Stimulated activated CD8-positive, alpha-beta memory T cell treated with anti-CD3 and anti-CD28 coated beads, Interleukin-12 subunit alpha, Interleukin-12 subunit beta, amount 100 ng/mL, for 1 hour (primary cell): Measurements from ENCODE around the gene IBTK.
A peak's percentile ranks its signal among the peaks of the same experiment; 100 is the strongest.
"Not testable (repeated sequence)": the region's sequence is repeated elsewhere in the genome, so short reads cannot be mapped to it uniquely, and the experiment has no call there.

ENCODE experiments used
- DNase-seq: peaks from one replicate; pipeline ENCODE4 v3.0.0-alpha.2; 2020; ENCODE audit warnings: low read depth

Gene IBTK

GRCh38 chr6:82246802-82247504, 591 bp downstream of the IBTK start:
- DNase-seq: peak; percentile 8

GRCh38 chr6:82246370-82246769, 1.2 kb downstream of the IBTK start:
- DNase-seq: no peak

- no peak for DNase-seq
Measured at GRCh38 chr6:82245376-82245775, 2.2 kb downstream of the IBTK start.

- DNase-seq: no peak
Measured at GRCh38 chr6:82243884-82244283, 3.7 kb downstream of the IBTK start.

GRCh38 chr6:82240186-82240585, 7.4 kb downstream of the IBTK start:
- no peak for DNase-seq

GRCh38 chr6:82239597-82239996, 7.9 kb downstream of the IBTK start:
- no peak for DNase-seq

GRCh38 chr6:82237013-82237412, 10.5 kb downstream of the IBTK start:
- no peak for DNase-seq

GRCh38 chr6:82227770-82228169, 19.8 kb downstream of the IBTK start:
- no peak for DNase-seq

- DNase-seq: no peak
Measured at GRCh38 chr6:82220167-82220566, 27.4 kb downstream of the IBTK start.

- DNase-seq: no peak
Measured at GRCh38 chr6:82217018-82217586, 30.4 kb downstream of the IBTK start.

- no peak for DNase-seq
Measured at GRCh38 chr6:82216549-82216948, 31.0 kb downstream of the IBTK start.

- no peak for DNase-seq
Measured at GRCh38 chr6:82211326-82211725, 36.2 kb downstream of the IBTK start.

- no peak for DNase-seq
Measured at GRCh38 chr6:82208913-82209312, 38.6 kb downstream of the IBTK start.

GRCh38 chr6:82205930-82206392, 41.6 kb downstream of the IBTK start:
- DNase-seq: no peak

- no peak for DNase-seq
Measured at GRCh38 chr6:82204020-82204419, 43.5 kb downstream of the IBTK start.

- no peak for DNase-seq
Measured at GRCh38 chr6:82197784-82198183, 49.8 kb downstream of the IBTK start.

GRCh38 chr6:82197245-82197644, 50.3 kb downstream of the IBTK start:
- DNase-seq: not testable (repeated sequence)

- DNase-seq: no peak
Measured at GRCh38 chr6:82196161-82196560, 51.4 kb downstream of the IBTK start.

GRCh38 chr6:82195619-82196018, 51.9 kb downstream of the IBTK start:
- no peak for DNase-seq

- DNase-seq: no peak
Measured at GRCh38 chr6:82185948-82186535, 61.5 kb downstream of the IBTK start.

GRCh38 chr6:82183642-82184282, 63.8 kb downstream of the IBTK start:
- DNase-seq: no peak

GRCh38 chr6:82182756-82183155, 64.8 kb downstream of the IBTK start:
- DNase-seq: no peak

- DNase-seq: no peak
Measured at GRCh38 chr6:82179415-82179814, 68.1 kb downstream of the IBTK start.
